Measurements from ENCODE around the gene DNLZ. TPM values are rescaled to one million over a fixed set of nuclear protein-coding genes. Genes with fewer than 3 reads are reported as not detected.

DNLZ gene
- total RNA-seq, 1 experiment from 2014 or later: 9.1 TPM

- POLR2A ChIA-PET (ENCODE audit: unreplicated experiment): no interaction called here
- H3K79me2 ChIP-seq (ENCODE audit: low read depth): no peaks in the 10 kb centered on the region
- no peak for DNase-seq
- no peak for TF ChIP-seq EZH2 (IDR thresholded peaks at IDR 0.05; ENCODE audit: low read depth)
- no peak for TF ChIP-seq CTCF (conservative IDR thresholded peaks at IDR 0.05)
- intact Hi-C loops (cut with micrococcal nuclease; ENCODE audit: unreplicated experiment): loop anchor here (5.0 kb wide), 1 partner anchor 58 kb away; no protein-coding TSS in a partner anchor
- no peak overlapping the region for H2AFZ ChIP-seq
- BruUV-seq (replicated peaks): no TSS peak
- CTCF ChIA-PET: no interaction called here
- no peak overlapping the region for H3K27ac ChIP-seq
- H3K4me3 ChIP-seq: no peak overlapping the region
- no peaks in the 10 kb centered on the region for H3K9me2 ChIP-seq (ENCODE audit: insufficient read depth)
- no peaks in the 10 kb centered on the region for H3K27me3 ChIP-seq (ENCODE audit: insufficient read depth, low read depth)
- no peaks in the 10 kb centered on the region for H3K36me3 ChIP-seq (ENCODE audit: low read depth)
- H3F3A ChIP-seq (ENCODE audit: insufficient read depth, low read depth): peaks cover 11% of the 10 kb centered on the region; the same call in 1 of the 2 replicates
- no peak overlapping the region for H3K4me2 ChIP-seq
- peaks cover 25% of the 10 kb centered on the region for H3K4me1 ChIP-seq (replicated peaks; ENCODE audit: insufficient read depth)
- H4K20me1 ChIP-seq (ENCODE audit: insufficient read depth): no peaks in the 10 kb centered on the region
- no peaks in the 10 kb centered on the region for H3K9me3 ChIP-seq (ENCODE audit: insufficient read depth, low read depth)
These were observed 6.5 kb upstream of the DNLZ start for GRCh38 chr9:136370037-136370436.

GRCh38 chr9:136368190-136368589 is 4.6 kb upstream of the DNLZ start:
- no peaks in the 10 kb centered on the region for H4K20me1 ChIP-seq (ENCODE audit: insufficient read depth)

GRCh38 chr9:136367296-136368145 is 4.0 kb upstream of the DNLZ start:
- no peak for DNase-seq
- Histone ChIP-seq H3K9me2 (ENCODE audit: insufficient read depth) (no peaks in the 10 kb centered on the region), H3K79me2 (ENCODE audit: low read depth) (peaks cover 5% of the 10 kb centered on the region; the same call in 1 of the 2 replicates), H4K20me1 (ENCODE audit: insufficient read depth) (no peaks in the 10 kb centered on the region), H3K4me3 (no peak overlapping the region), H3K27me3 (ENCODE audit: insufficient read depth, low read depth) (no peaks in the 10 kb centered on the region), H2AFZ (no peak overlapping the region), H3K9me3 (ENCODE audit: insufficient read depth, low read depth) (no peaks in the 10 kb centered on the region), H3K4me2 (no peak overlapping the region), H3F3A (ENCODE audit: insufficient read depth, low read depth) (no peaks in the 10 kb centered on the region; the same call in 1 of the 2 replicates), H3K27ac (no peak overlapping the region), H3K36me3 (ENCODE audit: low read depth) (no peaks in the 10 kb centered on the region), H3K4me1 (replicated peaks; ENCODE audit: insufficient read depth) (peaks cover 19% of the 10 kb centered on the region)
- no peak for TF ChIP-seq EZH2 (IDR thresholded peaks at IDR 0.05; ENCODE audit: low read depth)
- CTCF ChIA-PET: interaction anchor here (0.6 kb wide), 1 partner anchor 8 kb away, joined by 8 read pairs; no protein-coding TSS in a partner anchor
- intact Hi-C loops (cut with micrococcal nuclease; ENCODE audit: unreplicated experiment): no loop called here
- no TSS peak for BruUV-seq (replicated peaks)
- POLR2A ChIA-PET (ENCODE audit: unreplicated experiment): no interaction called here

More at GRCh38 chr9:136368190-136368589, 4.6 kb upstream of the DNLZ start:
- H3K9me2 ChIP-seq (ENCODE audit: insufficient read depth): no peaks in the 10 kb centered on the region
- H2AFZ ChIP-seq: no peak overlapping the region
- H3K27me3 ChIP-seq (ENCODE audit: insufficient read depth, low read depth): no peaks in the 10 kb centered on the region
- peaks cover 5% of the 10 kb centered on the region; the same call in 1 of the 2 replicates for H3K79me2 ChIP-seq (ENCODE audit: low read depth)
- no TSS peak for BruUV-seq (replicated peaks)
- CTCF ChIA-PET: no interaction called here
- no peak for DNase-seq
- H3K4me2 ChIP-seq: no peak overlapping the region
- peaks cover 21% of the 10 kb centered on the region for H3K4me1 ChIP-seq (replicated peaks; ENCODE audit: insufficient read depth)
- H3K27ac ChIP-seq: no peak overlapping the region
- intact Hi-C loops (cut with micrococcal nuclease; ENCODE audit: unreplicated experiment): no loop called here
- POLR2A ChIA-PET (ENCODE audit: unreplicated experiment): no interaction called here
- H3K4me3 ChIP-seq: no peak overlapping the region
- H3F3A ChIP-seq (ENCODE audit: insufficient read depth, low read depth): peaks cover 6% of the 10 kb centered on the region; the same call in 1 of the 2 replicates
- H3K9me3 ChIP-seq (ENCODE audit: insufficient read depth, low read depth): no peaks in the 10 kb centered on the region
- H3K36me3 ChIP-seq (ENCODE audit: low read depth): no peaks in the 10 kb centered on the region
- TF ChIP-seq CTCF (conservative IDR thresholded peaks at IDR 0.05) (no peak), EZH2 (IDR thresholded peaks at IDR 0.05; ENCODE audit: low read depth) (no peak)
